Skeletal muscle satellite cell (primary cell): ENCODE measurements around the gene PM20D1.

Source experiments
- H3K27me3 ChIP-seq: 2 replicates; pipeline ENCODE4 v1.7.0; 2013; ENCODE audit warnings: low read length; ENCODE audit not compliant: control insufficient read depth, insufficient read depth
- H3K36me3 ChIP-seq: 2 replicates; pipeline ENCODE4 v1.7.0; 2013; ENCODE audit warnings: mild to moderate bottlenecking, control low read depth, low read length; ENCODE audit not compliant: insufficient read depth
- H3K4me1 ChIP-seq: 2 replicates; pipeline ENCODE4 v1.7.0; 2013; ENCODE audit warnings: low read length; ENCODE audit not compliant: control insufficient read depth, insufficient read depth
- H3K4me2 ChIP-seq: 2 replicates; pipeline ENCODE4 v1.7.0; 2013; ENCODE audit warnings: mild to moderate bottlenecking, low read length
- H3K4me3 ChIP-seq: 2 replicates; pipeline ENCODE4 v1.7.0; 2013; ENCODE audit warnings: low read length
- H3K9ac ChIP-seq: 2 replicates; pipeline ENCODE4 v1.7.0; 2013; ENCODE audit warnings: mild to moderate bottlenecking, low read depth, low read length, moderate library complexity
- H3K9me3 ChIP-seq: replicated peaks from 2 replicates; pipeline ENCODE4 v1.7.0; 2013; ENCODE audit warnings: mild to moderate bottlenecking, control low read depth, low read length

The PM20D1 gene

GRCh38 chr1:205802060-205802459, 47.9 kb downstream of the PM20D1 start:
- Histone ChIP-seq H3K4me3 (no peak overlapping the region), H3K9ac (no peak overlapping the region), H3K27me3 (no peaks in the 10 kb centered on the region), H3K36me3 (peaks cover 29% of the 10 kb centered on the region), H3K4me1 (peaks cover 10% of the 10 kb centered on the region), H3K9me3 (no peaks in the 10 kb centered on the region), H3K4me2 (no peak overlapping the region)

GRCh38 chr1:205800981-205801703, 48.8 kb downstream of the PM20D1 start:
- no peak overlapping the region for H3K9ac ChIP-seq
- H3K4me3 ChIP-seq: no peak overlapping the region
- H3K4me2 ChIP-seq: no peak overlapping the region
- H3K36me3 ChIP-seq: peaks cover 36% of the 10 kb centered on the region
- H3K4me1 ChIP-seq: peaks cover 10% of the 10 kb centered on the region
- no peaks in the 10 kb centered on the region for H3K27me3 ChIP-seq
- H3K9me3 ChIP-seq: no peaks in the 10 kb centered on the region

GRCh38 chr1:205800427-205800826, 49.5 kb downstream of the PM20D1 start:
- Histone ChIP-seq H3K27me3 (no peaks in the 10 kb centered on the region), H3K9ac (no peak overlapping the region), H3K36me3 (peaks cover 42% of the 10 kb centered on the region), H3K4me3 (no peak overlapping the region), H3K9me3 (no peaks in the 10 kb centered on the region), H3K4me1 (peaks cover 5% of the 10 kb centered on the region), H3K4me2 (no peak overlapping the region)

- Histone ChIP-seq H3K9me3 (no peaks in the 10 kb centered on the region), H3K9ac (no peak overlapping the region), H3K4me3 (no peak overlapping the region), H3K4me2 (no peak overlapping the region), H3K27me3 (no peaks in the 10 kb centered on the region), H3K36me3 (peaks cover 52% of the 10 kb centered on the region), H3K4me1 (no peaks in the 10 kb centered on the region)
Measured at GRCh38 chr1:205798577-205798976, 51.4 kb downstream of the PM20D1 start.

GRCh38 chr1:205797168-205797567, 52.8 kb downstream of the PM20D1 start:
- H3K4me2 ChIP-seq: no peak overlapping the region
- H3K27me3 ChIP-seq: no peaks in the 10 kb centered on the region
- no peak overlapping the region for H3K4me3 ChIP-seq
- H3K9ac ChIP-seq: no peak overlapping the region
- H3K36me3 ChIP-seq: peaks cover 53% of the 10 kb centered on the region
- H3K4me1 ChIP-seq: peaks cover 11% of the 10 kb centered on the region
- H3K9me3 ChIP-seq: no peaks in the 10 kb centered on the region

- H3K4me3 ChIP-seq: no peak overlapping the region
Measured at GRCh38 chr1:205794011-205794730, 55.8 kb downstream of the PM20D1 start.

GRCh38 chr1:205792961-205793673, 56.8 kb downstream of the PM20D1 start:
- peaks cover 15% of the 10 kb centered on the region for H3K4me1 ChIP-seq
- H3K27me3 ChIP-seq: no peaks in the 10 kb centered on the region
- H3K4me3 ChIP-seq: no peak overlapping the region
- H3K4me2 ChIP-seq: no peak overlapping the region
- H3K9ac ChIP-seq: no peak overlapping the region
- H3K9me3 ChIP-seq: no peaks in the 10 kb centered on the region
- H3K36me3 ChIP-seq: peaks cover 50% of the 10 kb centered on the region

More at GRCh38 chr1:205794011-205794730, 55.8 kb downstream of the PM20D1 start:
- Histone ChIP-seq H3K4me1 (peaks cover 15% of the 10 kb centered on the region), H3K36me3 (peaks cover 60% of the 10 kb centered on the region), H3K9me3 (no peaks in the 10 kb centered on the region), H3K9ac (no peak overlapping the region), H3K27me3 (no peaks in the 10 kb centered on the region), H3K4me2 (no peak overlapping the region)

GRCh38 chr1:205792481-205792881, 57.5 kb downstream of the PM20D1 start:
- H3K36me3 ChIP-seq: peaks cover 43% of the 10 kb centered on the region
- no peaks in the 10 kb centered on the region for H3K9me3 ChIP-seq
- no peak overlapping the region for H3K9ac ChIP-seq
- peaks cover 15% of the 10 kb centered on the region for H3K4me1 ChIP-seq
- no peak overlapping the region for H3K4me2 ChIP-seq
- no peak overlapping the region for H3K4me3 ChIP-seq
- no peaks in the 10 kb centered on the region for H3K27me3 ChIP-seq

GRCh38 chr1:205791568-205792180, 58.3 kb downstream of the PM20D1 start:
- no peaks in the 10 kb centered on the region for H3K27me3 ChIP-seq
- H3K9ac ChIP-seq: no peak overlapping the region
- no peak overlapping the region for H3K4me2 ChIP-seq
- no peaks in the 10 kb centered on the region for H3K9me3 ChIP-seq
- H3K4me1 ChIP-seq: peaks cover 15% of the 10 kb centered on the region
- H3K36me3 ChIP-seq: peaks cover 36% of the 10 kb centered on the region
- no peak overlapping the region for H3K4me3 ChIP-seq

GRCh38 chr1:205787287-205787916, 62.5 kb downstream of the PM20D1 start:
- Histone ChIP-seq H3K9ac (no peak overlapping the region), H3K4me1 (peaks cover 14% of the 10 kb centered on the region), H3K36me3 (peaks cover 16% of the 10 kb centered on the region), H3K4me2 (no peak overlapping the region), H3K9me3 (no peaks in the 10 kb centered on the region), H3K4me3 (no peak overlapping the region), H3K27me3 (no peaks in the 10 kb centered on the region)

GRCh38 chr1:205786601-205787000, 63.3 kb downstream of the PM20D1 start:
- Histone ChIP-seq H3K27me3 (no peaks in the 10 kb centered on the region), H3K4me3 (no peak overlapping the region), H3K4me2 (no peak overlapping the region), H3K4me1 (peaks cover 7% of the 10 kb centered on the region), H3K36me3 (peaks cover 11% of the 10 kb centered on the region), H3K9ac (no peak overlapping the region), H3K9me3 (no peaks in the 10 kb centered on the region)
